Loucy (cell line): ENCODE data around the gene TMED4.

ENCODE experiments used
- EZH2phosphoT487 ChIP-seq: fragments of 200-600 bp; IDR thresholded peaks from 2 replicates; pipeline ENCODE4 v1.6.1; 2018; ENCODE audit warnings: antibody characterized with exemption, mild to moderate bottlenecking, moderate library complexity, borderline replicate concordance
- TF ChIP-seq, protein P1 (sequence below): fragments of 200-600 bp; sonication (generic); conservative IDR thresholded peaks from 2 replicates; pipeline ENCODE4 v1.5.1; 2014; ENCODE audit warnings: mild to moderate bottlenecking, antibody characterized with exemption, low read length

DNA sequence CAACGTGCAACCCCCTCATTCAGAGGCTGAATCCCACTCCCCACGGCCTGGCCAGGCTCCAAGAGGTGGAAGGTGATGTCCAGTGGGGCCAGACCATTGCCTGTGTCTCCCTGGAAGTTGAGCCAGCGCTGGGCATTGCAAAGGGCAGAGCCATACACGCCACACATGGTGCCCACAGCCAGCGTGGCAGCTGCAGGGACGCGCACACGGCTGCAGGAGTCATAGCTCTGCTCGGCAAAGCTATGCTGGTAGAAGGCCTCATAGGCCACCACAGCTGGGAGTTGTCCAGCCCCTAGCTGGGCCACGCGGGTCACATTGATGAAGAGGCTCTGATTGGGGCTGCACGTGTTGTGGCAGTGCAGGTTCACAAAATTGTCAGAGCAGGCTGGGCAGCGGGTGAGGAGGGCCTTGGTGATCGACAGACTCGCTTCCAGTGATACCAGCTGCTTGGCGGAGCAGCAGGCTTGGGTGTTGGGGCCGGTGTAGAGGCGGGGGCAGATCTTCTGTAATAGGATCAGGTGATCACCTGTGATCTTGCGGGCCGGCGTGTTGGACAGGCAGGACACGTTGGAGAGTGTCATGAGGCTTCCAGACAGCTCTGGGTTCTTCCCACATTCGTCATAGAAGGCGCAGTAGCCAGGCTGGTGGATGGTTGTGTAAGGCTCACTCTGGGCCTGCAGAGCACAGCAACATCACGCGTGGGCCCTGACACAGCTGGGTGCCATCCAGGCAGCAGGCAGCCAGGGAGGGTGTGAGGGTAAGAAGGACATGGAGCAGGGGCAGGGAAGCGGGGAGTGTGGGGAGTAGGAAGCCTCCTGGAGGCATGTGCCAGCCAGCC, 42.1 kb downstream of the TMED4 start:
- TF ChIP-seq, protein P1, sequence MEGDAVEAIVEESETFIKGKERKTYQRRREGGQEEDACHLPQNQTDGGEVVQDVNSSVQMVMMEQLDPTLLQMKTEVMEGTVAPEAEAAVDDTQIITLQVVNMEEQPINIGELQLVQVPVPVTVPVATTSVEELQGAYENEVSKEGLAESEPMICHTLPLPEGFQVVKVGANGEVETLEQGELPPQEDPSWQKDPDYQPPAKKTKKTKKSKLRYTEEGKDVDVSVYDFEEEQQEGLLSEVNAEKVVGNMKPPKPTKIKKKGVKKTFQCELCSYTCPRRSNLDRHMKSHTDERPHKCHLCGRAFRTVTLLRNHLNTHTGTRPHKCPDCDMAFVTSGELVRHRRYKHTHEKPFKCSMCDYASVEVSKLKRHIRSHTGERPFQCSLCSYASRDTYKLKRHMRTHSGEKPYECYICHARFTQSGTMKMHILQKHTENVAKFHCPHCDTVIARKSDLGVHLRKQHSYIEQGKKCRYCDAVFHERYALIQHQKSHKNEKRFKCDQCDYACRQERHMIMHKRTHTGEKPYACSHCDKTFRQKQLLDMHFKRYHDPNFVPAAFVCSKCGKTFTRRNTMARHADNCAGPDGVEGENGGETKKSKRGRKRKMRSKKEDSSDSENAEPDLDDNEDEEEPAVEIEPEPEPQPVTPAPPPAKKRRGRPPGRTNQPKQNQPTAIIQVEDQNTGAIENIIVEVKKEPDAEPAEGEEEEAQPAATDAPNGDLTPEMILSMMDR = no peak
- no peak for TF ChIP-seq EZH2phosphoT487
